T-helper 1 cell treated with Interleukin-12 subunit alpha and Interleukin-12 subunit beta and Interleukin-4 antibody, amounts not matched to agents 30 ng/mL and 1 ng/mL, for 36 hours (primary cell): Measurements from ENCODE around the gene DDN. TPM values are rescaled to one million over a fixed set of nuclear protein-coding genes. Genes with fewer than 3 reads are reported as not detected.

Experiments
- intact Hi-C: fragments of 100-400 bp; cut with micrococcal nuclease; formaldehyde crosslinking; loops from one replicate; pipeline ENCODE4 v1.15.1; 2024
- total RNA-seq: library from RNA; stranded (reverse); gene quantifications from 2 replicates; pipeline ENCODE4 v1.2.3, GENCODE V29; 2022

The DDN gene
- total RNA-seq, 1 donor from 2014 or later: 0.07 TPM

DNA sequence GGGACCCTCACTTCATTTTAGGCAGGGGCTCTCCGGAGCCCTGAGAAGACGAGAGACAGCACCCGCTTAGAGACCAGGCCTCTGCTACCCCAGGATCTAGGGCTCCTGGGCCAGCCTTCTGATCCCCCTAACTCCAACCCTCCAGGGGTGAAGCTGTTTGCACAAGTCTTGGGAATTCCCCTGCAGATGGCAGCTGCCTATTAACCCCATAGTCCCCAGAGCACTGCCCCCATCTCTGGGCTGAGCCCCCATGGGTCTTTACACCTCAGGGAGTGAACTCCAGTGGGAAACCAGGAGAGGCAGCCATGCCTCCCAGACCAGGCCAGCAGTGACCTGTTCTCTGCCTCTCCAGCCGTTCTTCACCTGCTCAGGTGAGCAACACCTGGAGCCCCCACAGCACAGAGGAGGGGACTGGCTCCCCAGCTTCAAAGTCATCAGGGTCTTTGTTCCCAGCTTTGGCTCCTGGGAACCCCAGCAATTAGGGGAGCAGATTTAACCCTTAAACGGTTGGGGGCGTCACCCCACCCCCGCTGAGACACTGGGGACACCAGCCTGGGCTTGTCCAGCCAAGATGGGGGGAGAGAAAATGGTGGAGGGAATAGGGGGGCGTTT is 29.9 kb downstream of the DDN start:
- intact Hi-C loops: loop anchor here (1.0 kb wide), 1 partner anchor 8 kb away; no protein-coding TSS in a partner anchor

DNA sequence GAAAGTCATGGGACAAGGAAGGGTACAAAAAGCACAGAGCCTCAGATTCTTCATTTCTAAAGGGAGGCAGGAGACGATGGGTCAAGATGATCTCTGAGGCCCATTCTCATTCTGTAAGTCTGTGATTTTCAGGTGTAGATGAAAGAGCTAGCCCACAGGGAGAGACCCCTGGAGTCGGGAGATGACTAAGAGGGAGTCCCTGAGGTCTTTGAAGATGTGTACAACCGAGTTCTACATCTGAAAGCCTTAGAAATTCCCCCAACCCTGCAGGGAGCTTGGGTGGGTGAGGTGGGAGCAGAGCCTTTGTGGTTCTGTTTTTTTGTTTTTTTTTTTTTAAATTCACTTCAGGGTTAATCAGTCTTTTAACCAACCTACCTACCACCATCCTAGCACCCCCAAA is 30.7 kb downstream of the DDN start:
- intact Hi-C loops: no loop called here

DNA sequence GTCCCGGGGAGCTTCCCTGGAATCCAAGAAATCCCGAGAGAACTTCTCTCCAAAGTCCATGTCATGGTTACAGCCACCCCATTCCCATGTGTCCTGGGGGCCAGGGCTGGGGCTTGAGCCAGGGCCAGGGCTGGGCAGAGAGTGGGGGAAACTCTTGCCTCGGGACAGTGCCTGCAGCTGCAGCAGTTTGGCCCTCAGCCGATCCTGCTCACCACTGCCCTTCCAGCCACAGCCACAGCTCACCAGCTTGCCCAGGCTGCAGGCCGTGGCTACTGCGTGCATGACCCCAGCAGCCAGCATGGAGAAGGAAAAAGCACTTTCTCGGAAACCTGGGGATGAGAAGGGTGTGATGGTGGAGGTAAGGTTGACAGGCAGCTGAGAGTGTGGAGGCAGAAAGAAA is 31.2 kb downstream of the DDN start:
- intact Hi-C loops: no loop called here

DNA sequence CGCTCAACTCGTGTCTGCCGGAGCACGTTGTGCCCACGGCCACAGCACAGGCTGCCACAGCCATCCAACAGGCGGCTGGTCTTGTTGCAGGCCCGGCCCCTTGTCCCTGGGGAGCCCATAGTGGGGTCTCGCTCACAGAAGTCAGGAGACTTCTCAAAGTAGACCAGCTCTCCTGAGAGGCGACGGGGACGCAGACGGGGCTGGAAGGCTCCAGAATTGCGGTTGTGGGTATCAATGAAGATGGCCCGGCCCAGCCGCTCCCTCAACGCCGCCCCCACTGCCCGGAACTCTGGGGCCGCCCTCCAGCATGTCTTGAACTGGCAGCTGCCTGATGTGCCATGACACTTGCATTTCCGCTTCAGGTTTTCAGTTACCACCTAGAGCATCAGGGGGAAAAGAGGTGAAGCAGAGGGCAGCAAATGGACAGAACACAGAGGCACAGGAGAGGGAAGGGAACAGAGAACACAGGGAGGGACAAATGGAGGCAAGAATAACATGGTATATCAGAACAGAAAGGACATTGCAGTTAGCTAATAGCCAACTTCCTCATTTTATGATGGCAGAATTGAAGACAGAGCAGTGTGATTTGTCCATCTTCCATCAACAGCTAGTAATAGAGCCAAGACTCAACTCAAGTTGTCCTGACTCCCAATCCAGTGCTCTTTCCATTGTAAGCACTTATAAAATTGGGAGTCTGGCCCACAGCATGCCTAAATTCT is 32.8 kb downstream of the DDN start:
- intact Hi-C loops: no loop called here

DNA sequence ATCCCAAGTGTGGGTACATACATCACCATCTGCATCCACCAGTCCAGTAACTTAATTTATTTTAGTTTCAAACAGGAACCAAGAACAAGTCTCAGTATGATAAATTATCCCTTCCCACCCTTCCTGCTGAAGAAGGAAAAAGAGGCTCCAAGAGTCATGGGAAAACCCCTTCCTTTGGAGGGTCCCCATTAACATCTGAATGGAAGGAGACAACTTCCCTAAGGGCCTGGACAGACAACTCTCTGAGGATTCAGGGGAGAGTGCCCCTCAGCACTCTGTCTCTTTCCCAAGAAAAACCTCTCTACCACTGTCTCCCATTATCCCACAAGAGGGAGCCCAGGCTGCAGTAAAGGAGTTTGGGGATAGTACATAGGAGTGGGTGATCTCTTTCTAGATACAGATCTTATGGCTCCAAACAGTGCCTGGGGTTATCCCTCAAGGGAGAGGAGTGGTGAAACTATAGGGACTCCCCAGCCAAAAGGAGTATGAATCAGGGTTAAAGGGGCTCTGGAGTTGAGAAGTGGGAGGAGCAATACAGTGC is 33.8 kb downstream of the DDN start:
- intact Hi-C loops: no loop called here

DNA sequence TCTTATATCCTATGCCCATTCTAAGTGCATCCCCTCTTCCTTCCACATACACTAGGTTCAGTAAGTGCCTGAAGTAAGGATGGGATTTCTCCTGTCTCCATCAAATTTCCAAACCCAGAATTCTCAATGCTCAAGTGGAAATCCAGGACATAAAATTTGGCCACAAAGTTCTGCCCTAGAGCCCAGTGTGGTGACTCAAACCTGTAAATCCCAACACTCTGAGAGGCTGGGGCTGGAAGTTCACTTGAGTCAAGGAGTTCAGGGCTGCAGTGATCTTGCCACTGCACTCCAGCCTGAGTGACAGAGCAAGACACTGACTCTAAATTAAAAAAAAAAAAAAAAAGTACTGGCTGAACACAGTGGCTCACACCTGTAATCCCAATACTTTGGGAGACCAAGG is 37.4 kb downstream of the DDN start:
- intact Hi-C loops: no loop called here

DNA sequence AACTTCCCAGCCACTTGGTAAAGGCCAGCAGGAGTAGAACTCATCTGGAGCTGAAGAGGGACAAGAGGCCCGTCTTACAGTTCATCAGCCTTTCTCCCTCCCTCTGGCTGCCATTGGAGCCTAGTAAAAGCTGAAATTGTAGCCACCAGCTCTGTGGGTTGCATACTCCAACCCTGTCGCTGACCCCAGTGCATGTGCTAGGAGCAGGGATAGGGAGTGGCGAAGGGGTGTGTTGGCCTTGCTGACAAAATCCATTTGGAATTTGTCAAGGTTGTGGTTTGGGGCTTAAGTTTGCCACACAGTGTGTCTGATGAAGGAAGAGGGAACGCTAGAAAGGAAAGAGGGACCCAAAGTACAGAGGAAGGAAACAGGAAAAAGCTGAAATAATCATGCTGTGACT is 37.8 kb downstream of the DDN start:
- intact Hi-C loops: no loop called here

DNA sequence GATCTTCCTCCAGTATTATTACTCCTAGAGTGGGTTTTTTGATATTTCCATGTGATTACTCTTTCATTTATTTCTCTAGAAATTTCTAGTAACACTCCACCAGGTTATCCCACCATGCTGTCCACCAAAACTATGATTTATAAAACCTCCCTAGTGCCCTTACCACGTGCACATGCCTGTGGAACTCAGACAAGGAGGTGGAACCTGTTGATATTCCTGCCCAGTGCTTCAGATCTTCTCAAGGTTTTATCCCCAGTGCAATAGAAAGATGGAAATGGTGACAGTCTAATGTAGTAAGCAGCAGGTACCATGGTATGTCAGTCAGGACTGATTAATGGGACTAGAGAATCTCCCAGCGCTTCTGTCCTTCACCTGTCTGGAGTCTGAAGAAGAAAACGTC is 38.3 kb downstream of the DDN start:
- intact Hi-C loops: no loop called here

DNA sequence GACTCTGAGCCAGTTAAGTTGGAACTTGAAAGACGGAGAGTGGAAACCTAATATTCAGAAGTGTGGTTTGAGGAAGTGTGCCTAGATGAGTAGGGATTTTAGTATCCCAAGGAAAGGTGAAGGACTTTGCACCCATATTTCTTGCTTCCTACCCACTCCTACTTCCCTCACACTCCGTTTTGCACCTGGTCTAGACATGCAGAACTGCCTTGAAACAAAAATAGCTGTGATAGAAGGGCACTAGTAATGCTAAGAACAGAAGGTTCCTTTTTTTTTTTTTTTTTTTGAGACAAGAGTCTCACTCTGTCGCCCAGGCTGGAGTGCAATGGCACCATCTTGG is 41.2 kb downstream of the DDN start:
- intact Hi-C loops: loop anchor here (10.0 kb wide), 1 partner anchor 243 kb away; the partner anchor contains the start of gene CCNT1

DNA sequence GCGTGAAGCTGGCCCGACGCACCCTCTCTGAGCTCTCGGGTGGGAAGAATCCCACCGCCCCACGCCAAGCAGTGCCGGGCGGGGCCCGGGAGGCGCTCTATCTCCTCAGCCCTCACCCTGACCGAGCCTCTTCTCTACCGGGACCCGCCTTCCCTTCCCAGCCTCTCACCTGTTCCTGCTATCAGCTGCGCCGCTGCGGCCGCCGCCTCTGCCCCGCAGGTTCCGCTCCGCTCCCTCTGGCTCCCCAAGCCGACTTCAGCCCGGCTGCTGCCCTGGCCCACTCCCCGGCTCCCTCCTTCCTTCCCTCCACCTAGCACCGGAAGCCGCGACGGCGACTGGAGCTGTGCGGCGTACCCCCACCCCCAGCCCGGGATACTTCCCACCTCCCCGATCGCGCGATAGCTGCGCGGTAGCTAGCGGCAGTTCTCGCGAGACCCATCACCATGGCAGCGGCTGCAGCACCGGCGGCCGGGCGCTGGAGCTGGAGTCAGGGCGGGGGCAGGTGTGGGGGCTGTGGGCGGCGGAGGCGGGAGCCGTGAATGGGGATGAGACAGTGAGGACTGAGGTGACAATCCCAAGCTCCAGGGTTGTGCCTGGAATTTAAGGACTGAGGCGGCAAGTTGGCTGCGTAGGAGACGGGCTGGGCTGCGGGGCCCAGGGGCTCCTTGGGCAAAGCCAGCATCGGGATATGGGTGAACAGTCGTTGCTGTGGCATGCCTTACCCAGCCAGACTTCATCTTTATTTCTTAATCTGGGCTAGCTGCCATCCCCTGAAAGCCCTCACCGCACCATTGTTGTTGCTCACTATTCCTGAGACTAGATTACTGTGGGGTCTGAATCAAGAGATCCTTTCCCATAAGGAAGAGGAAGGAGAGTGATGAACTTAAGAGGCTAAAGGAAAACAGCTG is 41.8 kb downstream of the DDN start, which contains the start of gene ARF3:
ARF3 (minus strand) TSS at position 347 of the 908 bp plus-strand sequence. CDS start 16,392 bp downstream, outside the sequence.
- intact Hi-C loops: loop anchor here (1.0 to 10.0 kb wide), 11 partner anchors 13 to 243 kb away; partner anchors contain the start of genes CCNT1, DDX23, FKBP11 and PRKAG1

DNA sequence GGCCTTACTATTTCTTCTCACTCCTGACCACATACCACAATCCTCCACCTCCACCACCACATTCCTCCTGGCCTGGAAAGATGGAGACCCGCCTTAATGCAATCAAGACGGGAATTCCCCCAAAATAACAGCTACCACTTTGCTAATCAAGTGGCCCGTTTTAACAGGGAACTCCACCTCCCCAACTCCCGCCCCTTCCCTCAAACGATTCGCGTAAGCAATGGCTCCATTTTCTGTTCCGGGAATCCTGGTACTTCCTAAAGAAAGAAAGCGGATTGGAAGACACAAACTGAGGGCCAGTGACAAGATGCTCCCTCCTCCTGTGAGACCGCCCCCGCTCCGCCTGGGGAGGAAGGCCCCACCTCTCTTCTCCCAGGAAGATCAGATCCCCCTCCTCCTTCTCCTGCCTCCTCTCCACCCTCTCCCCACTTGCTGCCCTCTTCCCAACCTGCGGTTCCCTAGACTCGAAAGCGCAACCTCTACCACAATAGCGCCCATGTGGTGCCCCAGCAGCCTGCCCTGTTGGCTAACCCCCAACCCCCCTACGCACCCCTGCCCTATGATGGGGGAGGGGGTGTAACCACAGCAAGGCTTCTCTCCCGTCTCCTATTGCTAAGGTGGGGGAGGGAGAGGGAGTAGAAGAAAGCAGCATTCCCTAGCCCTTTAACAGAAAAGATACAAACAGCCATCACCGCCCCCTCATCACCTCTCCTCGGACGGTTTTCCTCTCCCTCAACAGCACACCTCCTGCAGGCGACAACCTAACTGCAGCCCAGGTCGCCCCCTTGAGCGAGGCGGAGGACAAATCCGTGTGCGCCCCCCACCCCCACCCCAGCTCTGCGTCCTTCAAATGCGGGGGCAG is 42.7 kb downstream of the DDN start:
- intact Hi-C loops: loop anchor here (1.0 to 10.0 kb wide), 11 partner anchors 14 to 242 kb away; partner anchors contain the start of genes CCNT1, DDX23, FKBP11 and PRKAG1

DNA sequence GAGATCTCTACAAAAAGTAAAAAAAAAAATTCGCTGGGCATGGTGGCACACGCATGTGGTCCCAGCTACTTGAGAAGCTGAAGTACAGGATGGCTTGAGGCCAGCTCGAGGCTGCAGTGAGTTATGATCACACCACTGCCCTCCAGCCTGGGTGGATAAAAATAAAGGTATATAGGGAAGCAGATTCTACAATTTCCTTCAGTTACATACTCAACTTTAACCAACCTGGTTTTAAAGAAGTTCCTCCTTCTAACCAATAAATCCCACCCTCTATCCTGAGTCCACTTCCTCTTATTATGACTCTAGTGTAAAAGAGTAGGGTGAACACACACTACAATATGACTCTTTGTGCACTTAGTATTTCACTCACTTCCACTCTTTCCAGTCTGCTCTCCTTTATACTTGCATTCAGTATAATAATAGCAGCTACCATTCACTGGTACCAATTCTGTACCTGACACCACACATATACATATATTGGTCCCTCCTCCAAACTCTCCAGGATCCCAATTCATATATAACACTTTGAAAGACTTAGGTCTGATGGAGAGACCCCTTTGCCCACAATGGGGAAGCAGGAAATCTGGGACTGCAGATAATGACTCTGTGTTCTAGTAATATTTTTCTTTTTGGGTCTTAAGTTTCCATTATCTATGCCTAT is 44.2 kb downstream of the DDN start:
- intact Hi-C loops: loop anchor here (10.0 kb wide), 1 partner anchor 240 kb away; the partner anchor contains the start of gene CCNT1

DNA sequence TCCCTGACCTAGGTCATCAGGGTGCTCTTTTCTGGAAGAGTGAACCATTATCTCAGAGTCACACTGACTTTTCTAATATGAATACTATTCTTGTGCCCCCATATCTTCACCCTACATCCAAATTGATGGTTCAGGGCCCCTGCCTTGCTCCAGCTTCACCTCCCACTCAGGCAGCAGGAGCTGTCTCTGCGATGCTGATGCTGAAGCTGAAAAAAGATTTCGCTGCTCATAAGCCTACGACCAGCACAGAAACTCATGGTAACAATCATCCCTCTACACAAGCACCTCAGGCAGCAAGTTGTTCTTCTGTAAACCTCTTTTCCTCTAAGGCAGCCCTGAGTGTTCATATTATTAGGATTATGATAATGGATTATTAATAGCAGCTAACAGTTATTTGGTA is 45.1 kb downstream of the DDN start:
- intact Hi-C loops: loop anchor here (10.0 kb wide), 1 partner anchor 239 kb away; the partner anchor contains the start of gene CCNT1

DNA sequence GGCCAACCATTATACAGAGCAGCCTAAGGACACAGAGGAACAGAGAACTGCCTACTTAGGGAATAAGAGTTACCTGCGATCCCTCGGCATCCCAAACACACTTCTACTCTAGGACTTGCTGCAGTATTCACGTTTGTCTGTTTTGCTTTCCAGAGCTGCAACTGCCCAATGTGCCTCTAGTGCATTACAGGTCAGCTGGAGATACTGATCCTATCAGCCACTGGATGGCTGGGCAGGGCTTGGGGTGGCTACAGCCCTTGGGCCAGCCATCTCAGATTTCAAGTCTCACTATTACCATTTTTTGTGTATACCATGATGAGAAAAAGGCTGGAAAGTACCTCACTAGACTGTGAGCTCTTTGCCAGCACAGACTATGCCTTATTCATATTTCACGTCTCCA is 46.5 kb downstream of the DDN start:
- intact Hi-C loops: loop anchor here (10.0 kb wide), 1 partner anchor 238 kb away; the partner anchor contains the start of gene CCNT1

DNA sequence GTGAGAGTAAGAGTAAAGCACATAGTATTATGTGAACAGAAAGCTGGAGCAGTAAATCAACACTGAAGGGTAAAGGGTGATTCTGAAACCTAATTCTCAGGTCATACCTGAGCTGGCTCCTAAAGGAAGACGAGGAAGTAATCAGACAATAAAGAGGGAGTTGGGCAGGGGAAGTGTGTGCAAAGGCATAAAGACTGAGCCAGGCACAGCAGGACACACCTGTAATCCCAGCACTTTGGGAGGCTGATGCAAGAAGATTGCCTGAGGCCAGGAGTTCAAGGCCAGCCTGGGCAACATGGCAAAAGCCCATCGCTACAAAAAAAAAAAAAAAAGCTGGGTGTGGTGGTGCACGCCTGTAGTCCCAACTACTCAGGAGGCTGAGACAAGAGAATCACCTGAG is 51.4 kb downstream of the DDN start:
- intact Hi-C loops: no loop called here

DNA sequence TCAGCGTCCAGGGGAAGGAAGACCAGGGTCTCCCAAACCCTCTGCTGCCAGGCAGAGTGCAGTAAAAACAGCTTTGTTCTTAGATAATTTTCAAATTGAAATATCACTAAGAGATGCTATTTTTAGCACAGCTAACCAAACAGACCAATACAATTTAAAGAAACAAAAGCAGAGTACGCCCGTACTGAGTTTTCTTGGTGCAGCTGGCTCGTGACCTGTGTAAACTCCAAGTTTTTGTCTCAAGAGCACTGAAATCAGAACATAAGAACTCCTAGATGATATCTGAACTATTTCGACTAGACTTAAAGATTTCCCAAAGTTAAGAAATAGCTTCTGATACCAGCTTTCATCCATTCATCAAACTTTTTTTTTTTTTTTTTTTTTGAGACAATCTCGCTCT is 52.2 kb downstream of the DDN start:
- intact Hi-C loops: no loop called here

DNA sequence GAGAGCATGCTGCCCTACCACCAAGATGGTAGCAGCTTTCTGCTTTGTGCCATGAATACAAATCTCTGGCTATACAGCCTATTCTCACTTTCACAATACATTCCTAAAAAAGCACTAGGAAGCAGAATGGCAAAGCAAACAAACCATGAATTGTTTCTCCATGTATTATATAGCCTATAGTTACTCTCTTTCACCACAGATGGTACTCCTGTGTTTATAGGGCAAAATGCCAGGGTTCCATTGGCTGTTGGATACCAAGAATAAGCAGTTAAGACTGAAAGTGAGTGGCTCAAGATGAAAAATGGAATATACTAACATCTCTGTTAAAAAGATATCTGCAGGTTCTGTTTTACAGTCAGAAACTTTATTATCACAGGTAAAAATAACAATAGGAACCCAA is 53.0 kb downstream of the DDN start:
- intact Hi-C loops: no loop called here
